Measurements from ENCODE around the gene WNK4. TPM values are rescaled to one million over a fixed set of nuclear protein-coding genes. Genes with fewer than 3 reads are reported as not detected.
A peak's percentile ranks its signal among the peaks of the same experiment; 100 is the strongest.
"Not testable (repeated sequence)": the region's sequence is repeated elsewhere in the genome, so short reads cannot be mapped to it uniquely, and the experiment has no call there.

The WNK4 gene
- total RNA-seq, 1 donor from 2014 or later = not detected

GRCh38 chr17:42767512-42767911 is 12.9 kb upstream of the WNK4 start:
- ATAC-seq (no peak), DNase-seq (ENCODE audit: missing footprints) (no peak)
- intact Hi-C loops (cut with DNase I) = no loop called here

DNA sequence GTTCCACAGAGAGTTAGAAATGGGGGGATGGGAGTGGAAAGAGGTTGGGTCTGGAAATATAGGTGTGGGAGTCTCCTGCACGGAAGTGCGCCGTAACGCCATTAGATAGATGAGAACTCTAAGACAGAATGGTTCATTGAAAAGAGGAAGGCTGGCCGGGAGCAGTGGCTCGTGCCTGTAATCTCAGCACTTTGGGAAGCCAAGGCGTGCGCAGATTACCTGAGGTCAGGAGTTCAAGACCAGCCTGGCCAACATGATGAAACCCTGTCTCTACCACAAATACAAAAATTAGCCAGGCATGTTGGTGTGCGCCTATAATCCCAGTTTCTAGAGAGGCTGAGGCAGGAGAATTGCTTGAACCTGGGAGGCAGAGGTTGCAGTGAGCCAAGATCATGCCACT is 12.4 kb upstream of the WNK4 start:
- ATAC-seq; intact Hi-C loops (cut with DNase I); DNase-seq (ENCODE audit: missing footprints): not testable (repeated sequence)

DNA sequence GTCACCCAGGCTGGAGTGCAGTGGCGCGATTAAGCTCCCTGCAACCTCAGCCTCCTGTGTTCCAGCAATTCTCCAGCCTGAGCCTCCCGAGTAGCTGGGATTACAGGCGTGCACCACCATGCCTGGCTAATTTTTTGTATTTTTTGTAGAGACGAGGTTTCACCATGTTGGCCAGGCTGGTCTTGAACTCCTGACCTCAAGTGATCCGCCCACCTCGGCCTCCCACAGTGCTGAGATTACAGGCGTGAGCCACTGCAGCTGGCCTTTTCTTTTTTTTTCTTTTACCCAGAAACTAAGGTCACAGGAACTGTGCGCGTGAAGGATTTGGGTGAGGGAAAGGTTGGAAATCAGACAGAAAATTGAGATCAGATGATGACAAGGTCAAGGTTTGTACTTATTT is 10.4 kb upstream of the WNK4 start:
- DNase-seq (ENCODE audit: missing footprints); ATAC-seq: not testable (repeated sequence)
- intact Hi-C loops (cut with DNase I) = loop anchor here (10.0 kb wide), 1 partner anchor 55 kb away; the partner anchor contains the start of gene BECN1

- ATAC-seq = no peak
- DNase-seq (ENCODE audit: missing footprints) = no peak
- intact Hi-C loops (cut with DNase I) = loop anchor here (10.0 kb wide), 1 partner anchor 52 kb away; the partner anchor contains the start of gene BECN1
These were observed 7.5 kb upstream of the WNK4 start for GRCh38 chr17:42772945-42773289.

DNA sequence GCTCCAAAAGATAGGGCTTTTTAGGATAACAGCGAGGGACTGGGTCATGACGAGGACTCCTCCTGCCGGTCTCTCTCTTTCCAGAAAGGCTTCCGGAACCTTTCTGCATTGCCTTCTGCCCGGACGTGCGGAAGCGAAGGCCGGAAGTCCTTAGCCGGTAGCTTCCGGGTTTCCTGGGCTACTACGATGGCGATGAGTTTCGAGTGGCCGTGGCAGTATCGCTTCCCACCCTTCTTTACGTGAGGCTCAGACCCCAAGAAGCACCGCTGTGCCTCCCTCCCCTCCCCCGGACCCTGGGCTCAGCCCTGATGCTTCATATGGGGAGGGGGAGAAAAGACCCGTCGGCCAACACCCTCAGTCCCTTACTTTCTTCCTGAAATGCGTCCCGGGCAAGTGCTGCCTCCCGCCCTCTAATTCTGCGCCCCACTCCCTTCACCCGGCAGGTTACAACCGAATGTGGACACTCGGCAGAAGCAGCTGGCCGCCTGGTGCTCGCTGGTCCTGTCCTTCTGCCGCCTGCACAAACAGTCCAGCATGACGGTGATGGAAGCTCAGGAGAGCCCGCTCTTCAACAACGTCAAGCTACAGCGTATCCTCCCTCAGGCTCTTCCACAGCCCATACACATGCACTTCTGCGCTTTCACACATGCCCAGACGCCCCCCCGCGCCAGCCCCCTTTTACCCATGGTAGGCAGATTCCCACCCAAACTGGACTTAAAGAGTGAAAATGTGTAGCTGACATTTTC is 6.9 kb upstream of the WNK4 start, which contains the start of gene VPS25:
Gene VPS25, plus strand, starts transcription at position 160 of the 746 bp plus-strand sequence. Its CDS starts 27 bp downstream, at position 187.
- ATAC-seq (peak; percentile 93), DNase-seq (ENCODE audit: missing footprints) (peak; percentile 85)
- intact Hi-C loops (cut with DNase I) = loop anchor here (10.0 kb wide), 1 partner anchor 51 kb away; the partner anchor contains the start of gene BECN1

- intact Hi-C loops (cut with DNase I) = loop anchor here (10.0 kb wide), 1 partner anchor 51 kb away; the partner anchor contains the start of gene BECN1
- DNase-seq (ENCODE audit: missing footprints) (no peak), ATAC-seq (no peak)
These were observed 6.2 kb upstream of the WNK4 start for GRCh38 chr17:42774066-42774745.

- DNase-seq (ENCODE audit: missing footprints) = no peak
- intact Hi-C loops (cut with DNase I) = loop anchor here (10.0 kb wide), 1 partner anchor 49 kb away; the partner anchor contains the start of gene BECN1
- no peak for ATAC-seq
These were observed 4.8 kb upstream of the WNK4 start for GRCh38 chr17:42775534-42776098.

DNA sequence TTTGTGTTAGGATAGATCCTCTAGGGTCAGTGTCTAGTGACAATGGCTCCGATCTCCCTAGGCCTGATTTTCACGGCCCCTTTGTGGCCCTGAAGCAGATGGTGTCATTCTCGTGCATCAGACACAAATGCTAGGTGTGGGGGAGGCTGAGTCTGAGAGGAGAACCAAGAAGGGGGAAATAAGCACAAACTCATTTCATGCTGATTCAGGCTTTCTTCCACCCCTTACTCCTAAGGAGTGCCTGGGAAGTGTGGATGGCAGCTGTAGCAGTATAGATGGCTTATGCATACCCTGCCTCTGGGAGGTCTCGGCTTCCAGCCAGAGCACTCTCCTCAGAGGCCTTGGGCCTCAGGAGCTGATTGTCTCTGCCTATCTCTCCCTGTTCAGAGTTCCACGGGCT is 1.8 kb upstream of the WNK4 start:
- ATAC-seq (no peak), DNase-seq (ENCODE audit: missing footprints) (no peak)
- intact Hi-C loops (cut with DNase I) = loop anchor here (10.0 kb wide), 1 partner anchor 46 kb away; the partner anchor contains the start of gene BECN1

DNA sequence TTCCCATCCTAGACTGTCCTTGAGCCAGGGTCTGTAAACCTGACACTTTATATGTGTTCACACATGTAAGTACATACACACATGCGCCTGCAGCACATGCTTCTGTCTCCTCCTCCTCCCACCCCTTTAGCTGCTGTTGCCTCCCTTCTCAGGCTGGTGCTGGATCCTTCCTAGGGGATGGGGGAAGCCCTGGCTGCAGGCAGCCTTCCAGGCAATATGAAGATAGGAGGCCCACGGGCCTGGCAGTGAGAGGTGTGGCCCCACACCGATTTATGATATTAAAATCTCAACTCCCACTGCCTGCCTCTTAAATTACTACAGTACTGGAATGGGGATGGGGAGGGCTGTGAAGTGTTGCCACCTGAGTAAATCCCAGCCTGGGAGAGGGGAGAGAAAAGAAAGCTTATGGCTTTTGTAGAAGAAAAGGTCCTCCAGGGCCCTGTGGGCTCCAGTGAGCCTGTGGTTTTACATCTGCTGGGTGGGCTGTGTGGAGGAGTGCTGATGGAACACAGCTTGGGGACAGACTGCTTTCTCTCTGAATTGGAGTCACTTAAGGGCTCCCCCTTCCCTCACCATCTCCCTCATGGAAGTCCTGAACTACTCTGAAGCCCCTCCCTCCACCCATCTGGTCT is 990 bp upstream of the WNK4 start:
- ATAC-seq (peak; percentile 3), DNase-seq (ENCODE audit: missing footprints) (no peak)
- intact Hi-C loops (cut with DNase I) = loop anchor here (10.0 kb wide), 1 partner anchor 45 kb away; the partner anchor contains the start of gene BECN1

- ATAC-seq (no peak), DNase-seq (ENCODE audit: missing footprints) (no peak)
- intact Hi-C loops (cut with DNase I) = no loop called here
These were observed 635 bp downstream of the WNK4 start for GRCh38 chr17:42780851-42781638.

DNA sequence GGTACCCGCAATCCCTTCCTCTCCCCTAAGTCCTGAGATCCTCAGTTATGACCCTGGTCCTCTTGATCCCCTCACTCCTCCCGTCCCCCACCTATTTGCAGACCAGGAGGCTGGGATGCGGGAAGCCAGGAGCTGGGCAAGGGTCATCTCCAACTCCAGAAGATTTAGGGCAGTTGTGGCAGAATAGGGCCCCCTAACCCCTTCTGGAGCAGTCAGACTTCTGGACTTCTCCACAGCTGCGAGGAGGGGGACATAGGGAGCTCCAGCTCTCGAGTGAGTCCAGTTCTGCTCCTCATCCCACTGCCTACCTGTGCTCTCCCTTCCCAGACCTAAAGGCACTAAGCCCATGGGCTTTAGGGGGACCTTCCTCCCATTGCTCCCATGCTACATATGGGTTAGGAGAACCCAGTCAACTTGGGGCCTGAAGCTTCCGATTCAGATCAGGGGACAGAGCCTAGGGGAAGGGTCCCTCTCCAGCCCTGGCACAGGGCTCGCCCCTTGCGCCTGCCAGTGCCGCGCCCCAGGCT is 1.3 kb downstream of the WNK4 start:
- no peak for ATAC-seq
- intact Hi-C loops (cut with DNase I) = no loop called here
- no peak for DNase-seq (ENCODE audit: missing footprints)

DNA sequence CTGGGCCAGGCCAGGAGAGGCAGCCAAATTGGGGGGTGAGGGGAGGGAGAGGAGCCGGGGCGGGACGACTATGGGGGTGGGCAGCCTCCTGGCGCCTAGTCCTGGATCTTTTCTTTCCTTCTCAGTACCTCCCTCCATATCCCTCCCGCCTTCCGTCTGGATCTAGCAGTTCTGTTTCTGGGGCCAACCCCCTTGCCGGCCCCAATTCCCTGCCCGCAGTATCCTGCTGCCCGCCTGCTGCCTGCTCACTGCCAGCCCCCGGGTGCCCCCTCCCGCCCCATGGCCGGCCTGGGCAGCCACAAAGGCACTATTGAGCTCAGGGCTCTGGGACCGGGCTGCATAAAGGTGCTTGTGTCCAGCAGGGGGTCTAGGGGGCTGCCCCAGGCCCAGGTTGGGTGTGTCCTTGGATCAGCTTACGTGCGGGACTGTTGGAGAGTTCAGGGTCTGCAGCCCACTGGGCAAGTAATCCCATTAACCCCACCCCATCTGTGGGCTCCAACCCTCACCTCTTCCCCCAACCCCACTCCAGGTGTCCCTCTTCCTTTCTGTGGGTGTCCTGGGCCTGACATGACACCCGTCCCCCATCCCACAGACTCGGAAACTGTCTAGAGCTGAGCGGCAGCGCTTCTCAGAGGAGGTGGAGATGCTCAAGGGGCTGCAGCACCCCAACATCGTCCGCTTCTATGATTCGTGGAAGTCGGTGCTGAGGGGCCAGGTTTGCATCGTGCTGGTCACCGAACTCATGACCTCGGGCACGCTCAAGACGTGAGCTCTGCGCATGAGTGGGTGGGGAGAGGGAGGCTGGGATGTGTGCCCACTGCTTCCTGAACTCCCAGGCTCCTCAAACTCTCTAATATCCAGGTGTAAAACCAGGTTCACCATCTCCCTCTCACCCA is 2.0 kb downstream of the WNK4 start:
- DNase-seq (ENCODE audit: missing footprints) (no peak), ATAC-seq (no peak)
- intact Hi-C loops (cut with DNase I) = no loop called here

DNA sequence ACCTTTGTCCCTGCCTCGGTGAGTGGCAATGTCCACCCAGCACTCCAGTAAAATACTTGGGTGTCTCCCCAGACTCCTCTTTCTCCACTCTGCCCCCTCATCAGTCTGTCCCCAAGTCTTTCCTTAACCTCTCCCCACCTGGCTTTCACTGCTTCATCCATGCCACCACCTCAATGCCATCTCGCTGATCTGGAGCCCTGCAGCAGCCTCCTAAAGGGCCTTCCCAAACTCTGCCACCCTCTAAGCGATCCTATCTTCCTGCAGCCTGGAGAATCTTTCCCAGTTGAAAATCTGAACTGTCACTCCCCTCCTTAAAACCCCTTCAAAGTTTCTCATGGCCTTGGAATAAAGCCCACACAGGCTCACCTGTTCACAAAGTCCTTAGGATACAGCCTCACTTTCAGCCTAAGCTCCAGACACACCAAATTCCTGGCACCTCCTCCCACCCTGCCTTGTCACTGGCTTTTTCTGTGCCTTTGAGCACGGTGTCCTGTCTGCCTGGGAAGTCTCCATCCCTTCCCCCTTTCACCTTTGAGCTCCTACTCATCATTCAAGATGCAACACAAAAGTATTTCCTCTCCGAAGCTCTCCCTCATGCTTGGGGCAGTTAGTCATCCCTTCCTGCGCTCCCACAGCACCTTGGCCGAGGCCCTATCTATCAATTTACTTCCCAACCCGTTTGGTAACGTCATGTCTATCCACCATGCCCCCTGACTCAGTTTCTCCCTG is 2.8 kb downstream of the WNK4 start:
- no peak for ATAC-seq
- no peak for DNase-seq (ENCODE audit: missing footprints)
- intact Hi-C loops (cut with DNase I) = no loop called here

DNA sequence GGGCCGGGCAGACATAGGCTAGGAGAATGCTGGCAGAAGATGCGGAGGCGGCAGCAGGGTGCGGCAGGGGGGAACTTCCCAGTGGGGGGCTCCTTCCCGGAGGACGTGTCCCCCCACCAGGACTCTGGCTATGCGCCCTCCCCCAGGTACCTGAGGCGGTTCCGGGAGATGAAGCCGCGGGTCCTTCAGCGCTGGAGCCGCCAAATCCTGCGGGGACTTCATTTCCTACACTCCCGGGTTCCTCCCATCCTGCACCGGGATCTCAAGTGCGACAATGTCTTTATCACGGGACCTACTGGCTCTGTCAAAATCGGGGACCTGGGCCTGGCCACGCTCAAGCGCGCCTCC is 3.4 kb downstream of the WNK4 start:
- no peak for DNase-seq (ENCODE audit: missing footprints)
- intact Hi-C loops (cut with DNase I) = no loop called here
- no peak for ATAC-seq

GRCh38 chr17:42784409-42784808 is 4.0 kb downstream of the WNK4 start:
- ATAC-seq (no peak), DNase-seq (ENCODE audit: missing footprints) (no peak)
- intact Hi-C loops (cut with DNase I) = no loop called here

DNA sequence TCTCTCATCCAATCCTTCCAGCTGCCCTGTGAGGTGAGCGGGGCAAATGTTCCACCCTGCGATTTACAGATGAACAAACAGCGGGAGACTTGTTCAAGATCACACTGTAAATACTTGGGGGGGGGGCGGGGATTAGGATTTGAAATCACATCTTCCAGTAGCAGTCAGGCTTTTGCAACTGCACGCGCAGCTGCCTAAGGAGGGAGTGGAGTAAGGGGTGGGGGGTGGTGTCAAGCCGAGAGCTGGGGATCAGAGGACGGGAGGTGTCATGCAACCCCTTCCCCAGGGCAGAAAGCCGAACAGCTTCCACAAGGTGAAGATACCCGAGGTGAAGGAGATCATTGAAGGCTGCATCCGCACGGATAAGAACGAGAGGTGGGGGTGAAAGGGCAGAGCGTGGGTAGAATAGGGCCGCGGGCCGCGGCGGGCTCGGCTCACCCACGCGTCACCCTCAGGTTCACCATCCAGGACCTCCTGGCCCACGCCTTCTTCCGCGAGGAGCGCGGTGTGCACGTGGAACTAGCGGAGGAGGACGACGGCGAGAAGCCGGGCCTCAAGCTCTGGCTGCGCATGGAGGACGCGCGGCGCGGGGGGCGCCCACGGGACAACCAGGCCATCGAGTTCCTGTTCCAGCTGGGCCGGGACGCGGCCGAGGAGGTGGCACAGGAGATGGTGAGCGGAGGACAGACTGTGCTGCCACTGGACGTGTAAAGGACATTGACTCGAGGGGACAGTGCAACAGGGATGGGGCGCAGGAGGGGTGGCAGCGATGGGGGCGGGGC is 4.6 kb downstream of the WNK4 start:
- DNase-seq (ENCODE audit: missing footprints) (no peak), ATAC-seq (no peak)
- intact Hi-C loops (cut with DNase I) = no loop called here
